Heart right ventricle (tissue), 16 donors: Measurements from ENCODE around the gene ZBTB3. TPM values are rescaled to one million over a fixed set of nuclear protein-coding genes. Genes with fewer than 3 reads are reported as not detected.
A peak's percentile ranks its signal among the peaks of the same experiment; 100 is the strongest.
"Not testable (repeated sequence)": the region's sequence is repeated elsewhere in the genome, so short reads cannot be mapped to it uniquely, and the experiment has no call there.

Experiments used
- ATAC-seq, 8 donors: fragments of 200-7000 bp; cut with Tn5 transposase; one replicate each; pipeline ENCODE4 v1.9.1; 2020; ENCODE audit warnings: mild to moderate bottlenecking in 8 of 8, moderate library complexity in 8 of 8, moderate number of reproducible peaks in 1 of 8
- DNase-seq, 2 donors: peaks; one replicate each; pipeline ENCODE4 v3.0.0-alpha.2; 2020
- H3K27ac ChIP-seq, 10 donors: fragments of 200-600 bp; sonication (generic) in 2 of 10; one replicate each; pipeline versions ENCODE4 v1.5.0 to v1.8.0; 2020 to 2022; ENCODE audit warnings: mild to moderate bottlenecking in 3 of 10
- H3K27me3 ChIP-seq, 7 donors: fragments of 200-600 bp; one replicate each; pipeline ENCODE4 v1.8.0; 2021 to 2022; ENCODE audit warnings: mild to moderate bottlenecking in 2 of 7
- H3K36me3 ChIP-seq, 9 donors: fragments of 200-600 bp; sonication (generic) in 1 of 9; one replicate each; pipeline versions ENCODE4 v1.5.0 to v1.8.0; 2020 to 2022; ENCODE audit warnings: mild to moderate bottlenecking in 2 of 9
- H3K4me1 ChIP-seq, 9 donors: fragments of 200-600 bp; sonication (generic) in 1 of 9; one replicate each; pipeline versions ENCODE4 v1.5.0 to v1.8.0; 2020 to 2022; ENCODE audit warnings: mild to moderate bottlenecking in 4 of 9
- H3K4me3 ChIP-seq, 10 donors: fragments of 200-600 bp; sonication (generic) in 2 of 10; one replicate each; pipeline versions ENCODE4 v1.5.0 to v1.8.0; 2020 to 2022; ENCODE audit warnings: mild to moderate bottlenecking in 7 of 10, moderate library complexity in 2 of 10
- H3K9me3 ChIP-seq, 11 donors: fragments of 200-600 bp in 10 of 11; sonication (generic) in 2 of 11; one replicate each; pipeline versions ENCODE4 v1.5.0 to v1.8.0; 2013 to 2022; ENCODE audit warnings: mild to moderate bottlenecking in 2 of 11, control low read depth in 1 of 11, moderate library complexity in 1 of 11
- CTCF ChIP-seq, 9 donors: fragments of 200-600 bp; sonication (generic) in 2 of 9; IDR thresholded peaks; one replicate each; pipeline versions ENCODE4 v1.5.0 to v1.8.0; 2021 to 2022; ENCODE audit warnings: antibody characterized with exemption in 9 of 9, mild to moderate bottlenecking in 5 of 9, moderate library complexity in 1 of 9
- WGBS, 2 donors: extraction: QIAGEN DNeasy Blood & Tissue Kit; methylation state at CpG; one replicate each; pipeline ENCODE4 v1.1.7; 2013; ENCODE audit warnings: inconsistent platforms in 1 of 2; 5-methylcytosine and 5-hydroxymethylcytosine counted together
- intact Hi-C, 10 donors: fragments of 100-400 bp; cut with DNase I; formaldehyde crosslinking; loops; one replicate each; pipeline versions ENCODE4 v1.11.1 to v1.14.2; 2022
- polyA plus RNA-seq, 2 donors: library from polyadenylated mRNA; stranded (reverse); fragments of 200-250 nt; gene quantifications; one replicate each; pipeline ENCODE4 v1.2.3, GENCODE V29; 2013
- total RNA-seq, 10 donors: library from RNA; stranded (reverse); fragmentation: NEBNext Ultra II Directional in 3 of 10; extraction: Animal tissue kit (Norgen Biotek cat#: 25700) in 3 of 10; gene quantifications; one replicate each; pipeline versions ENCODE4 v1.2.1 to v1.2.4, GENCODE V29; 2021 to 2023
- donor health status: Arrhythmogenic right ventricular cardiomyopathy.
- donor health status: ischemic (EF 13 %, LVEDD 7.1; RV severe dilation, severe dysfunction).
- donor health status: healthy with polysubstance abuse.
- donor health status: DM: no; HTN: yes; CAD: no.
- donor health status: DM: no; HTN: no; CAD: no.
- donor health status: ischemic (EF 25% LVEDD 6.9; RV normal size, moderate dysfunction).
- donor health status: ischemic (EF 25% LVEDD 5.7; RV mildly dilated, moderate dysfunction).
- donor health status: healthy.
- donor health status: DM: yes; HTN: yes; CAD: no.
- donor health status: Ischemic cardiomyopathy.
- donor health status: ischemic (EF 35%, LVEDD 5.7; RV mildly dilated, moderate dysfunction).
- donor health status: nonischemic (EF 11% LVEDD 7.7; RV severe dilation, severe dysfunction).
- donor health status: DM: yes; HTN: yes; CAD: no.
- donor health status: PGD.
- donor health status: ischemic (EF 29% LVEDD 5.4; RV normal size, mild dysfunction).
- donor health status: nonischemic (EF 23%, LVEDD 6.1; RV moderate dilation, normal function).

ZBTB3 gene
- total and polyA plus RNA-seq, 12 donors, result 2.2 to 14.9 (median 9.5) TPM

- Histone ChIP-seq H3K4me3 (no peak overlapping the region), H3K4me1 (peaks cover 0 to 27% (median 11%) of the 10 kb centered on the region in 9 donors), H3K27ac (no peak overlapping the region), H3K27me3 (no peaks in the 10 kb centered on the region), H3K36me3 (peaks cover 0 to 37% (median 3%) of the 10 kb centered on the region in 9 donors), H3K9me3 (no peaks in the 10 kb centered on the region)
- intact Hi-C loops, result no loop called here
- no peak for TF ChIP-seq CTCF (IDR thresholded peaks at IDR 0.05)
- ATAC-seq (no peak), DNase-seq (no peak)
- WGBS, 2 donors, result 74 to 80% methylated on average over 9 of the region's 9 CpGs
Measured at GRCh38 chr11:62747475-62748160, 6.3 kb downstream of the ZBTB3 start.

GRCh38 chr11:62737196-62737595 is 16.8 kb downstream of the ZBTB3 start:
- no peak for DNase-seq

GRCh38 chr11:62732830-62733229 is 21.1 kb downstream of the ZBTB3 start:
- TF ChIP-seq CTCF (IDR thresholded peaks at IDR 0.05), result peak in 1 of 9 donors; percentile 14
- H3K9me3 ChIP-seq, result no peaks in the 10 kb centered on the region
- ATAC-seq (no peak), DNase-seq (no peak)
- H3K36me3 ChIP-seq, result peaks cover 0 to 79% (median 38%) of the 10 kb centered on the region in 9 donors
- H3K4me3 ChIP-seq, result no peak overlapping the region
- 83 to 86% methylated on average over 2 of the region's 2 CpGs for WGBS, 2 donors
- peaks cover 9 to 45% (median 26%) of the 10 kb centered on the region in 9 donors for H3K4me1 ChIP-seq
- no peak overlapping the region for H3K27ac ChIP-seq
- intact Hi-C loops, result no loop called here
- H3K27me3 ChIP-seq, result no peaks in the 10 kb centered on the region

More at GRCh38 chr11:62737196-62737595, 16.8 kb downstream of the ZBTB3 start:
- Histone ChIP-seq H3K9me3 (no peaks in the 10 kb centered on the region), H3K4me3 (no peak overlapping the region), H3K36me3 (peaks cover 0 to 99% (median 60%) of the 10 kb centered on the region in 9 donors), H3K27ac (no peak overlapping the region), H3K27me3 (no peaks in the 10 kb centered on the region), H3K4me1 (peaks cover 0 to 13% (median 6%) of the 10 kb centered on the region in 9 donors)
- no peak for ATAC-seq
- no peak for TF ChIP-seq CTCF (IDR thresholded peaks at IDR 0.05)
- intact Hi-C loops, result no loop called here

DNA sequence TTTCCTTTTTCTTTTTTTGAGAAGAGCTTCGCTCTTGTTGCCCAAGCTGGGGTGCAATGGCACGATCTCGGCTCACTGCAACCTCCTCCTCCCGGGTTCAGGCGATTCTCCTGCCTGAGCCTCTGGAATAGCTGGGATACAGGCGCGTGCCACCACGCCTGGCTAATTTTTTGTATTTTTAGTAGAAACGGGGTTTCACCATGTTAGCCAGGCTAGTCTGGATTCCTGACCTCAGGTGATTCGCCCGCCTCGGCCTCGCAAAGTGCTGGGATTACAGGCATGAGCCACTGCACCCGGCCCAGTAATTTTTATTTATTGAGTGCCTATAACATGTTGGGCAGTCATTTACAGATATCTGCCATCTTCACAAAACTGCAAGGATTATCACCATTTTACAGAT is 23.9 kb downstream of the ZBTB3 start:
- DNase-seq, intact Hi-C loops, ATAC-seq, H3K9me3 ChIP-seq, H3K27me3 ChIP-seq: not testable (repeated sequence)
- Histone ChIP-seq H3K4me3 (peak overlapping the region in 6 of 10 donors; percentile 74 to 98 (median 92)), H3K27ac (peak overlapping the region in 3 of 10 donors; percentile 93 to 99 (median 94)), H3K36me3 (peaks cover 0 to 51% (median 20%) of the 10 kb centered on the region in 9 donors), H3K4me1 (peaks cover 12 to 57% (median 37%) of the 10 kb centered on the region in 9 donors)
- WGBS, 2 donors, result 84 to 88% methylated on average over 14 of the region's 14 CpGs
